GM19397 (cell line): Measurements from ENCODE around the gene TMEM108.

Source experiments
- ATAC-seq: cut with Tn5 transposase; IDR thresholded peaks from one replicate; pipeline ENCODE4 v1.9.1; 2021; ENCODE audit warnings: mild to moderate bottlenecking, moderate library complexity; ENCODE audit not compliant: unreplicated experiment

Gene TMEM108

DNA sequence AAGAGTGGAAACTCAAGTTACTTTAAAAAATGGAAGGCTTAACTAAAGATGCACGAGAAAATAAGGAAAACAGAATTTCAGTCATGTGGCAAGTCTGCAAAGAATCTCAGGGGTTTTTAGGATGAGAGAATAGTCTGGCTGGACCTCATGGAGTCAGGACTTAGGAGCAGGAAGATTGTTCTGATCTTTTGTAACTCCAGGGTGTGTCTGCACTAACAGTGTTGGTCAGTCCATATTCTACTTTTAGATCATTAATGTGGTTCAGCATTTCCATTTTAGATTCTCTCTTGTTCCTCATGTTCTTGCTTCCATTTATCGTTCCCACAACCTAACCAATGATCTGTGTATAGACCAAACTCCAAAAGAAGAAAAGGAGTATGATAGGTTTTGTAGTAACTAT lies 15.3 kb downstream of the TMEM108 start:
- ATAC-seq = no peak

DNA sequence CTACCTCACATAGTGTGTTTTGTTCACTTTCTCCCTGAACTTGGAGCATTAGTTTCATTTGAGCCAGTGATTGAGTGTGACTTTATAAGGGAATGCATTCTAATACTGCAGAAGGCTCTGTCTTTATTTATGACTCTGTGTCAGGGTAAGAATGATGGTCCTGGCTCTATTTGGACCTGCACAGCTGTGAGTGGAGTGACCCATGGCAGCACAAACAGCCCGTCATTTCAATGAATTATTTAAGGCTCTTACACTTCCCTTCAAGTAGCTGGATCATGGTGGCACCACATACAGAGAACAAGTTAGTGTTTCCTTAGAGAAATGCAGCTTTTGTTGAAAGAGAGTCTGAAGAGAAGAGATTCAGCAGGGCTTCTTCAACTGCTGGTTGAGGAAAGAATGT lies 16.4 kb downstream of the TMEM108 start:
- ATAC-seq = no peak

DNA sequence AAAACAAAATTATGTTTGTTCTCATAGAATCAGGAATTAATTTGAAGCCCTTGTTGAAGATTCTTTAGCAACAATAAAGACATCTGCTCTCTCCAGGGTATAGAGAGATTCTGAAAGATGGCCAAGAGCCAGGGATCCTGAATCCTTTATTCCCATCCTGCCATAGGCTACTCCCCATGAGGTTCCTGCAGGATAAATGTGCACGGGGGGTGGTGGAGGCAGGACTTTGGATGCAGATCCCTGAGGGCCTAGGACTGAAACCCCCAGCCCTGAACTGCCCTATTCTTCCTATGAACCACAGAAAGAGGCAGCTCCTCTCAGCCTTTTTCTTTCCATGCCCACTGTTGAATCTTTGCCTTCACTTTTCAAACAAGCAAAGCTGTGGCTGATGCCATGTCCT lies 17.1 kb downstream of the TMEM108 start:
- ATAC-seq = no peak

DNA sequence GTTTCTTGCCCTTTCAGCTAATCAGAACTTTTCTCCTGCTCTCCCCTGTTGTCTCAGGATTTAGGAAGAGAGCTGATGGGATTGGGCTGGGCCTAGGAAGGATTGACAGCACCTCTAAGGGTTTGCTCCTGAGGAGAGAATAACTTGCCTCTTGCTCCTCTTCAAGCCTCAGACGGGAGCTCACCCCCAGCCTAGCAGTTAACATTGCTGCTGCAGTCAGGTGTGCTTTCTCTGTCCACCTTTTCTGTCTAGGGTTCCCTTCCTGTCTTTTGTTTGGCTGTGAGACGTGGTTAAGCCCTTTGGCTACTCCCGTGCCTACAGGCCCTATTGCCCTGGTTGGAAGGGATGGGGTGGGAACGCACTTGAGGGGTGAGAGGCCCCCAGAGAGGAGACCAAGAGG lies 20.1 kb downstream of the TMEM108 start:
- ATAC-seq = no peak

DNA sequence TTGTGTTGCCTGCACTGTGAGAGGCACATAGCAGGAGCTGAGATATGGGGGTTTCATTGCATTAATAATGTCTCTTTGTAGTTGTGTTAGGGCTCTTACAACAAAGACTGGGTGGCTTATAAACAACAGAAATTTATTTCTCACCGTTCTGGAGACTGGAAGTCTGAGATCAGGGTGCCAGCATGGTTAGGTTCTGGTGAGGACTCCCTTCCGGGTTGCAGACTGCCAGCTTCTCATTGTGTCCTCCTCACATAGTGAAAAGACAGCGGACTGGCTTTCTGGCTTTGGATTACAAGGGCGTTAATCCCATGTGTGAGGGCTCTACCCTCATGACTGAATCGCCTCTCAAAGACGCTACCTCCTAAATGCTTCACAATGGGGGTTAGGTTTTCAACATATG lies 20.6 kb downstream of the TMEM108 start:
- ATAC-seq = no peak

DNA sequence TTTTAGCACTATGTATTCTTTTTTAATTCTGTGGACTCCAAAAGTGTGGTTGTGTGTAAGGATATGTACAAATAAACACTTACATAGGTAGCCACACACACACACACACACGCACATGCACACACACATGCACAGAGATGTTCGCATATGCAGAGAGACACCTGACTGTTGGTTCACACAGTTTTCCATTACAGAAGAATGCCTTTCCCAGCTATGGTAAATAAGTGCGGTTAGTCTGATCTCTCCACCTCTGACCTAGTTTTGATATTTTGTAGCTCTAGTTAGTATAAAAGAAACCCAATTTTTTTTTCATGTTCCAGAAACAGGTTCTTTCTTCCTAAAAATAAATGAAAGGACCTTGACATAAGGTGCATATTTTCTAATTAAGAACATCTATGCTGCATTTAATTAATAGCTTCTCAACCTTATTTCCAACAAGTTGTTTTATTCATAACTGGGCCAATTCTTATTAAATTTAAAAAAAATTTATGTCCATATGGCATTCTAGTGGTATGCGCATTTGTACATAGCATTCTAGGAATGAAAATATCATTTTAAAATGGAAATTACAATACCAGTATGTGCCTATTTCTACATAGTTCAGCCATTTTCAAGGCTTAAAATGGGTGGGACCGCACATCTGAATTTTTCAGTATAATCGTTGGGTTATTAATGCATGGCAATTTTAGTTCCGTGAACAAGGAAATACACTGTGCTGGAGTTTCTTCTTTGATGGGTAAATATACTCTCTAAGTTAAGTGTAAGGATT lies 27.2 kb downstream of the TMEM108 start:
- no peak for ATAC-seq

DNA sequence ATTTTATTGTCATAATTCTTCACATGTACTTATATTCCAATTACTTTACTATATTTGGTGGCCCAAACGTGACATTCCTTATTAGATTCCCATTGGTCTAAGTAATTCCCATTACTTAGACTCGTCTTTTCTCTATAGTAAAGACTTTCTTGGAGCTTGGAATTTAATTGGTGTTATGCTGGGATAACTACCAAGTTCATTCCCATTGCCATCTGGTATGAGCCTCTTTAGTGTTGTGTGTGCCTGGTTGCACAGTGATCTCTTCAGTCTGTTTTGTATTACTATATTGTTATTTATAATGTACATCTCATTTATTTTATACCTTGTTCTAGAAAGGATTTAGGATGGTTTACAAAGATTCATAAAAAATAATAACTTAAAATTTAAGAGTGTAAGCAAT lies 27.8 kb downstream of the TMEM108 start:
- no peak for ATAC-seq

DNA sequence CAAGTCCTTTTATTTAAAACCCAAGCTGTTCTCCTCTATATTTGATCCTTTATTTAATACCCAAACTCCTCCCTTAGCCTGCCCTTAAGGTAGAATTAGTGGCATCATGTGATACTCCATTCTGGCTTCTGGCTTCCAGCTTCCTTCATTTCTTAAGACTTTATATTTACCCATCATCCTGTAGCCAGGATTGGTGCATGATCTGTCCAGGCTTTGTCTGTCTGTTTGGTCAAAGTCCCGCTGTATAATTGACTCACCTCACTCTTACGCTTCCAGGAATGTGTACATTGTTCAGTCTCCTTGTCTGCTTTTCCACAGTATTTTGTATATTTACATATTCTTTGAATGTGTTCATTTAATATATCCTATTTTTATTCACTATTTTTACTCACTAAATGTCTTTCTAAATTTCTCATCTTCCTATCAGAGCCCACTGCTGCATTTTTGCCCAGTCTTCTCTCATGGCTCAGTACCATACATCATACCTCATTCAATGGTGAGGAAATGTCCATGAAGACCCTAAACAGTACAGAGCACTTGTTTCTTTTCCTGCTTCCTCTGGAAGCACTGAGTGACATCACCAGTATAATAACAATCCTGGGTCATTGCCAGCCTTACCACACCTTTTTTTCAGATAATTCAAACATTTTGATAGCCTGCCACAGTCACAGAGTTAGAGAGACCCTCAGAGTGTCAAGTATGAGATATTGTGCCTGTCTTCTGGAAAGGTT lies 31.5 kb downstream of the TMEM108 start:
- no peak for ATAC-seq

DNA sequence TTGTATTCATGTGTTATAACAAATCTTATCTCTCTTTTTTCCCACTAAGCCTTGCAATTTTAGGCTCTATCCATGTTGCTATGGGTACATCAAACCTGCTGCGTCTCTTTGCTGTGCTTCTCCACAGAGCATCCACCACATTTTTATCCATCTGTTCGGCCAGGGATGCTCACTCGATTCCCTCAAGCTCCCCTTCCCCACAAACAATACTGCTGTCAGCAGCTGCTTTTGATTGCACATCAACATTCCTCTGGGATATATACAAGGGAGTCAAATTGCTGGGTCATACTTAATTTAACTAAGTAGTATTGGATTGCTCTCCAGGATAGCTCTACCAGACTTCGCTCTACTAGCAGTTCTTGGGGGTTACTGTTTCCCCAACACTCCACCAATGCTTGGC lies 36.8 kb downstream of the TMEM108 start:
- ATAC-seq = no peak

DNA sequence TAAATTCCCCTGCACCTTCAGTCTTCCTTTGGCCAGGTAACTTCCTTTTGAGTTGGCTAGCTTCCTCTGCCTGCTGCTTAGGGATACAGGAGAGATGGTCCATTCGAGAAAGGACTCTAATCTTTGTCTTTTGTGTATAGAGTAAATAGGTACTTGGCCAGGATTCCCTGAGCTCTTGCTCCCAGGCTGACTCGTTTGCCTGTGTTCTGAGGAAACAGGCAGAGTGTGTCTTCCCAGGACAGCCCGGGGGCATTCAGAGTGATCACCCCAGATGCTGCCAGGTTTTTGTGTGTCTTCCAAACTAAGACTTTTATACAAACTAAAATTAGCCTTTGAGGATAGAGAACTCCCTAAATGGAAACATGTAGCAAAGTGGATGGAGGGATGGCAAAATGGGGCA lies 39.5 kb downstream of the TMEM108 start:
- no peak for ATAC-seq

DNA sequence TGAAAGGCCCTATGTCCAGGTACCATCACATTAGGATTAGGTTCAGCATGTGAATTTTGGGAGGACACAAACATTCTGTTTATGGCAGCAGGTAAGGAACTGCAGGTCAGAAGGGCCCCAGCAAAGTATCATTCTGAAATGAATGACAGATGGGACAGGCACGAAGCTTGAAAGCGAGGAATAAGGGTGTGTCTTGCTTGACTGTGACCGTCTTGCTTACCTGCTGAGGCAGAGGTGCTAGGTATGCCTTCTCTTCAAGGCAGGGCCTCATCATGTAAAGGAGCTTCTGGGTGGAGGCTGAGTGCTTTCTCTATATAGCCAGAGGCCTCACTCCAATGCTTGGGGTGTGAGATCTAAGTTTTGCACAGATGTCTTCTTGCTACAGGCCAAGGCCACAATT lies 41.4 kb downstream of the TMEM108 start:
- ATAC-seq = no peak

DNA sequence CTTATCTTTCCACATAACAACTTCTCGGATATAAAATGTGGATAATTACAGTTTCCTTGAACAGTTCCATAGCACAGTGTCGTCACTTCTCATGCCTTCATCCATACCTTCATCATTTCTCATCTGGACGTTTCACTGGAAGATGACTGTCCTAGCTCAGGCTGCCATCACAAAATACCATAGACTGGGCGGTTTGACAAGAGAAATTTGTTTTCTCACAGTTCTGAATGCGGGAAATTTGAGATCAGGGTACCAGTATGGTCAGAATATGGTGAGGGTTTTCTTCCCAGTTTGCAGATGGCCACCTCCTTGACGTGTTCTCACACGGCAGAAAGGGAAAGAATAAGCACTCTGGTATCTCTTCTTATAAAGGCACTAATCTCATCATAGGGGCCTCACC lies 42.8 kb downstream of the TMEM108 start:
- ATAC-seq = no peak

DNA sequence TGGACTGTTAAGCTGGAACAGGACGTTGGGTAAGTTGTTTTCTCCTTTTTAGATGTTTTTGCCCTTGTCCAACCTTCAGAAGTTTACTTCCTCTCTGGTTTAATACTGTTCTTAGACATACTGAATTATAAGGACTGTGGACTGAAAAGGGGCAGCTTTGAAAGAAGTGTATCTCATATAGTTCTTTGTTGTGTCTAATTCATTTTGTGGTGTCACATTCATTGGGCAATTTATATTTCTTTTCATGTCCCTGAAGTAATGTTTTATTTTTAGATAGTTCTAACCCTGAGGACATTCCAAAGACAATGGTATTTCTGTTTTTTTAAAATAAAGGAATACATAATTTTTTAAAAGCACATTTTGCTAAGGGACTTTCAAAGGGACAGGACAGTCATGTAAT lies 45.2 kb downstream of the TMEM108 start:
- no peak for ATAC-seq

DNA sequence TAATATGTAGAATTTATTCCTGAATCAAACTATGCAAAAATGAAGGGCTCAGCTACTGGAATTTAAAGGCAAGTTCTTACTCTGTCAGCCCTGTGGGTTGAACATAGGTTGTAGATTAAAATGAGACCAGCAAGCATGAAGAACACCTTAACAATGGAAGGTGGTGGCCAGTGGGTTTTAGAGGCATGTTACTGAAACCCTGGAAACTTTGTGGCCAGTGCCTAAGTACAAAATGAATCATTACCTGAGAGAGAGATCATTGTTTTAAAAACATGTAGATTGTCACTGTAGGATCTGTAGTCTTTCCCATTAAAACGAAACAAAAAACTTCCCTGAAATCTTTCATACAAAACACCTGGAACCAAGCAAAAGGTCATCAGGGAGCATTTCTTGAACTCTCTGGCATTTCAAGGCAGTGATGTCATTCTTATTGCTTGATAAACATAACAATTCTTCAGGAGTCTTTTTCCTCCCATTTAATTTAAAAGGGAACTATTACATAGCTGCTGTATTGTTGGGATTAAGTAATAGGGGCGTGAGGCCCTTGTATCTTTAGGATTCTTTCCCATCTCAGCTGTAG lies 51.8 kb downstream of the TMEM108 start:
- ATAC-seq = no peak

DNA sequence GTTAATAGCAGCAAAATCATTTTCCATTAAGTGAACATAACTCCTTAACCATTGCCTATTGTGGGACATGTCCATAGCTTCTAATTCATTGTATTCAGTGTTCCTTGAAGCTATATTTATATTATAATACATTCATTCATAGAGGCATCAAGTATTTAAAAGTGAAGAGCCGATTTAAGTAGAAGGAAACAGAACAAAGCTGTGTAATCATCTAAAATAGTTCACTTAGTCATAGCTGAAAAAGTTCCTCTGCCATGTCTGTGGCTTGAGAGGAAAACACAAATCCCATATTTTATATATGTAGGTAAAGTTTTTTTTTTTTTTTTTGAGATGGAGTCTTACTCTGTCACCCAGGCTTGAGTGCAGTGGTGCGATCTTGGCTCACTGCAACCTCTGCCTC lies 54.5 kb downstream of the TMEM108 start:
- ATAC-seq = no peak

DNA sequence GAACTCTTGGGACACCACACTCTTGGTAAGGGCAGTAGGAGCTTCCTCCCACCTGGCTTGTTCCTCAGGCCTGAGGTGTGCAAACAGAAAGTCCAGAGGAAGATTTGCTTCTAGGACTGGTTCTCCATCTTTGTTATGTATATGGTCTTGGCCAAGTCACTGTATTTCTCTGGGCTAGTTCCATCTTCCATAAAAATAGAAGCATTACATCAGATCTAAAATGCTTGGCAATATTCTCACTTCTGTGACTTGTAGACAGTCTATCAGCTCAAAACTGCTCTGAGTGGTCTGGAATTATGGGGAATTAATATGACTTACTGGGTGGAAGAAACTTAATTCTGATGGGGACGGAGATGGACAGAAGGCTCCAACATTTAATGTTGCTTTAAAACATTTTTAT lies 55.2 kb downstream of the TMEM108 start:
- no peak for ATAC-seq

DNA sequence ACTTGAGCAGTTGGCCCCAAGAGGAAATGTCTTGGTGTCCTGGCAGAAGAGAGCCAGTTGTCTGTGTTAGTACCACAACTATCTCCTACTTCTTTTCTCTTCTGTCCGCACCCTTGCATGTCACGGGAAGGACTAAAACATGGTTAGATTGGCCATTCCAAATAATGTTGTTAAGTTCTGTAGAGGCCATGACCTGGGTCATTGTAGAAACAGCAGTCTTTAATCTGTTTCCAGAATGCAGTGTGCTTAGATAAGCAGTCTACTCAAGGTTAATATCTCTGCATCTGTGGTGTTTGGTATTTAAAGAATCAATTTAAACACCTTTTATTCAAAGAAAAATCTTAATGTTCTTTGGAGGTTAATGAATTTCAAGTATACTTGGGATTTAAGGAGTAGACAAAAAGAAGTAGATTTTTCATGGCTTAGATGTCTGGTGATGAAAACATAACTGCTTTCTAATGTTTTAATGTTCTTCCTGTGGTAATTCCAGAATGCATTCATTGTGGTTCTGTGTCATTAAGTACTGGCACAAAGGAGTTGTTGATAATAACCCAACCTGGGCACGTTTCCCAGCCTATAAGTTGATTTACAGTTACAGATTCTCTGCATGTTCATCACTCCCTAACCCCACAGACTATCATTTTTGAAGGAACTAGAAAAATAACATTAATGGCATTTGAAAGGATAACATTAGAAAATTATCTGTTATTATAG lies 58.9 kb downstream of the TMEM108 start:
- no peak for ATAC-seq

DNA sequence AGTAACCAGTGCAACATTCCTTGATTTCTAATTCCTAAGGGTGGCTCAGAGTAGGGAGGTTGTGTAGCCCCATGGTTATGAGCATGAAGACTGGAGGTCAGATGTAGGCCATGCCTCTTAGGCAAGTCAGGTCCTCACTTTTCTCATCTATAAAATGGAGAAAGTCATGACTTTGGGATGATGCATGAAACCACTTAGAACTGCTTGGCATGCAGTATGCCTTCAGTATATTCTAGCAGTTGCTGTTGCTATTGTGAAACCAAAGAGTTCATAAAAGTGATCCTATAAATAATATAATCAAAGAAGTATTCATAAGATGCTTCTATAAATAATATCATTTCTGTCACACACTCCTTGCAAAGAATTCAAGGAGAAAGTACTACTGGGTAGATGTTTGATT lies 65.5 kb downstream of the TMEM108 start:
- ATAC-seq = no peak

DNA sequence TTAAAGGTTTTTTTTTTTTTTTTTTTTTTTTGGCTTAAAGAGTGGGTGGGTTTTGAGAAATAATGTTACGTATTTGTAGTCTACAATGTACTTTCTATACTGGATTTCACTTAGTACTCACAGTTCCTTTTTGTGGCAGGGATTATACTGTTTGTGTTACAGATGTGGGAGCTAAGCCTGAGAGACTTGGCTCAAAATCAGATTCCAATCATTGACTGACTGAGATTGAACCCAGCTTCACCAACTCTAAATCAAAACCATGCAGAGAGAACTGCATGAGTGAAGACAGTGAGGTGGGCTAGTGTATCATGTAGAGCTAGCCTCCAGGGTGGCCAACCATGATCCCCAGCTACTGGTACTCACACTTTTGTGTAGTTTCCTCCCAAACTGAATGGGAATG lies 68.0 kb downstream of the TMEM108 start:
- no peak for ATAC-seq

DNA sequence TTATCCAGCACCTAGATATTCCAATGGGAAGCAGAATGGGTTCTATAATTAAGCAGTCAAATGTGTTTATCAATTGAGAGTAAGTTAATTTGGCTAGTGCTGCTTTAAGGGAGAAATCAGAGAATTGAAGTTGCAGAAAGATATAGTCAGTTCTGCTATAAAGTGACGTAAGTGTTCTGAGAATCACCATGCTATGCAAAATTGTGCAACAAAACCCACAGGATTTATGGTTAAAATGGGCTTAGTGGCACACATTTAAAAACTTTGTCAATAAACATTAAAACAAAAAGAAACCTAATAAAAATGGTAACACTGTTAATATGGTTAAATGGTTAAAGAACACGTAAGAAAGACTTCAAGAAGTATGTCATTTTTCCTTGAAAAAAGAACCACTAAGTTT lies 74.5 kb downstream of the TMEM108 start:
- no peak for ATAC-seq

DNA sequence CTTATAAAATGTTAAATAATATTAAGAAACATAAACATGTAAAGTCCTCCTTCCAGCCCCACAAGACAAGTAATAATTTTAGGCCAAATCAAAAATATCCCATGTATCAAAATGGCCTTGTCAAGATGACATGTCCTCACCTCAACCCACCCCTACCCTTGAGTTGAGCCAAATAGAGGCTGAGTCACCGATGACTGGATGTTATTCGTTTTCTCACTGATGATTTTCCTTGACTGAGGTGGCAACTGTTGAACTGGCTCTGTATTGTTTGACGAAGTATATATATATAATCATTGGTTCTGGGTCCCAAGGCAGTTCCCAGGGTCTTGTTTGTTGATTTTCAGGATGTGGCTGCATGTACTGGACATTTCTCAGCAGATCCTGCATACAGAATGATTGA lies 75.3 kb downstream of the TMEM108 start:
- ATAC-seq = no peak
